ENCODE results near the gene DYNC1LI2. TPM values are rescaled to one million over a fixed set of nuclear protein-coding genes. Genes with fewer than 3 reads are reported as not detected.

Gene DYNC1LI2
- total and polyA plus RNA-seq, 9 of the 15 experiments (the other 6 are each of a cell fraction or from before 2014, with no cell fraction given): 5.1 to 48.9 (median 38.2) TPM

DNA sequence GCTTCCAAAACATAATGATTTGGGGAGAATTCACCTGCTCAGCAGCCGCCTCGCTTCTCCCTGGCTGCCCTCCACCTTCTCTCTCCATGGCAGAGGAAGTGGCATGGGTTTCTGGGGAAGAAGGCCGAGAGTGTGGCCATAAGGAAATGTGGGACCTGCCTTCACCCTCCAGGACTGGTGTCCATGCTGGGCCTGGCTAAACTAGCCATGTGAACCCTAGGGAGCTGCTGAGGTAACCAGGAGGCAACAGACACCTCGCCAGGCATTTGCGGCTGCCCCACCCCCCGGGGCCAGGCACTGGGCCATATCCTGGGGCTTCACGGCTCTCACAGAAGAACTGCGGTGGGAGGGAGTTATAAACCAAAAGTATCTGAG, 44.9 kb downstream of the DYNC1LI2 start:
- H3K9ac ChIP-seq (ENCODE audit: insufficient read depth in 1 of 2, low read depth in 2 of 2, low read length in 2 of 2): peak overlapping the region in 1 of 2 experiments; percentile 77; a peak in 2 of 4 replicates
- H3K36me3 ChIP-seq (ENCODE audit: control insufficient read depth, insufficient read depth, low read length): no peaks in the 10 kb centered on the region
- peak overlapping the region; percentile 14; the same call in 1 of the 2 replicates for H2AFZ ChIP-seq (ENCODE audit: low read depth, low read length)
- H3K27ac ChIP-seq (ENCODE audit: extremely low read depth, low read depth, low read length): no peak overlapping the region
- CTCF ChIA-PET (ENCODE audit: low intra/inter-chr PET ratio): no interaction called here
- DNase-seq (ENCODE audit: extremely low read depth in 1 of 4, low spot score in 3 of 4) (no peak), FAIRE-seq (no peak), ATAC-seq (peak; percentile 57)
- 50% methylated on average over 7 of the region's 8 CpGs for WGBS (ENCODE audit: insufficient coverage, low coverage, missing lambda C conversion rate)
- no peak overlapping the region for H3K4me2 ChIP-seq (ENCODE audit: insufficient read depth, low read length)
- no peaks in the 10 kb centered on the region; a peak in 1 of 5 replicates for H3K27me3 ChIP-seq (ENCODE audit: control insufficient read depth in 2 of 2, insufficient read depth in 2 of 2, low read length in 2 of 2)
- no peaks in the 10 kb centered on the region for H3K9me1 ChIP-seq (ENCODE audit: control insufficient read depth, insufficient read depth, low read length)
- no peaks in the 10 kb centered on the region for H3K79me2 ChIP-seq (ENCODE audit: control insufficient read depth, insufficient read depth, low read length)
- intact Hi-C loops (cut with micrococcal nuclease) (no loop called here), in situ Hi-C loops (cut with MboI) (no loop called here)
- H3K4me1 ChIP-seq (replicated peaks in 1 of 2; ENCODE audit: control insufficient read depth in 2 of 2, insufficient read depth in 2 of 2, low read length in 2 of 2): peaks cover 0 to 4% of the 10 kb centered on the region in 2 experiments; a peak in 2 of 5 replicates
- 0 out of 2 replicates have a peak, but pooled peaks cover 1% of the 10 kb centered on the region for H3K9me3 ChIP-seq (replicated peaks; ENCODE audit: control insufficient read depth, insufficient read depth, low read depth, low read length)
- POLR2A ChIA-PET: interaction anchor here (0.7 to 1.6 kb wide), 2 partner anchors 10 to 21 kb away, joined by 4 read pairs; partner anchors contain the start of gene CMTM4
- H4K20me1 ChIP-seq (replicated peaks; ENCODE audit: control insufficient read depth, insufficient read depth, low read length): no peaks in the 10 kb centered on the region
- no TSS peak for BruUV-seq (replicated peaks)
- H3K4me3 ChIP-seq: no peak overlapping the region
- TF ChIP-seq RAD21 (CRISPR knock-in tag; conservative IDR thresholded peaks at IDR 0.05 in 1 of 2, IDR thresholded peaks at IDR 0.05 in 1 of 2): no peak
- 0 out of 2 replicates have a peak, but pooled peaks have one; percentile 30 for TF ChIP-seq MYC (IDR thresholded peaks at IDR 0.05; ENCODE audit: low read depth, low read length)
- no peak for TF ChIP-seq MYC (CRISPR knock-in tag; IDR thresholded peaks at IDR 0.05; ENCODE audit: borderline replicate concordance, low read depth)
- TF ChIP-seq NRF1 (conservative IDR thresholded peaks at IDR 0.05 in 1 of 2, IDR thresholded peaks at IDR 0.05 in 1 of 2): no peak
- peak; percentile 65; the same call in 1 of the 2 replicates for TF ChIP-seq ZNF584 (CRISPR knock-in tag; IDR thresholded peaks at IDR 0.05; ENCODE audit: low read depth)
- TF ChIP-seq FOXA1 (IDR thresholded peaks at IDR 0.05; ENCODE audit: borderline replicate concordance): no peak

All from K562 (cell line).